GM12801 (cell line): ENCODE data around the gene JTB.

Experiments used
- CTCF ChIP-seq: IDR thresholded peaks from one replicate; pipeline ENCODE4 v1.5.1; 2011; ENCODE audit warnings: control low read depth; ENCODE audit not compliant: insufficient read length; ENCODE audit errors: extremely low read depth

The JTB gene

GRCh38 chr1:153985341-153985912, 8.0 kb upstream of the JTB start:
- TF ChIP-seq CTCF, result no peak

GRCh38 chr1:153984123-153984894, 6.8 kb upstream of the JTB start:
- TF ChIP-seq CTCF, result no peak

GRCh38 chr1:153978274-153978909, 918 bp upstream of the JTB start:
- TF ChIP-seq CTCF, result no peak

GRCh38 chr1:153976819-153977249, 640 bp downstream of the JTB start:
- no peak for TF ChIP-seq CTCF

- TF ChIP-seq CTCF, result no peak
These were observed 3.9 kb downstream of the JTB start for GRCh38 chr1:153973525-153973924.

GRCh38 chr1:153973071-153973470, 4.4 kb downstream of the JTB start:
- TF ChIP-seq CTCF, result no peak

- TF ChIP-seq CTCF, result no peak
These were observed 7.1 kb downstream of the JTB start for GRCh38 chr1:153970346-153970745.
